HL-60 (cell line): ENCODE results near the gene SH3YL1.

Experiments
- DNase-seq, 2 experiments: peaks; one replicate each; pipeline ENCODE4 v3.0.0-alpha.2; 2010 to 2020; ENCODE audit warnings: low read depth in 1 of 2, low spot score in 1 of 2
- H3K27ac ChIP-seq: fragments of 250-450 bp; sonication (Bioruptor Pico); replicated peaks from 2 replicates; pipeline ENCODE4 v1.5.1; 2020; ENCODE audit warnings: mild to moderate bottlenecking, moderate library complexity
- H3K27me3 ChIP-seq: fragments of 250-450 bp; sonication (Bioruptor Pico); 2 replicates; pipeline ENCODE4 v1.5.1; 2021; ENCODE audit warnings: mild to moderate bottlenecking, moderate library complexity; ENCODE audit not compliant: insufficient read depth, poor library complexity, severe bottlenecking
- H3K4me3 ChIP-seq: replicated peaks from 2 replicates; pipeline ENCODE4 v1.5.1; 2011; ENCODE audit warnings: mild to moderate bottlenecking, control low read depth, low read length; ENCODE audit not compliant: insufficient read depth
- CTCF ChIP-seq: IDR thresholded peaks from one replicate; pipeline ENCODE4 v1.5.1; 2011; ENCODE audit warnings: low read length, control low read depth, inconsistent platforms; ENCODE audit not compliant: insufficient read depth
- GABPA ChIP-seq: IDR thresholded peaks from 2 replicates; pipeline ENCODE4 v1.6.1; 2012; ENCODE audit warnings: low read depth
- POLR2AphosphoS5 ChIP-seq: IDR thresholded peaks from 2 replicates; pipeline ENCODE4 v1.6.1; 2012; ENCODE audit warnings: low read depth
- SPI1 ChIP-seq: IDR thresholded peaks from 2 replicates; pipeline ENCODE4 v1.6.1; 2012; ENCODE audit warnings: low read depth, mild to moderate bottlenecking, borderline replicate concordance
- TF ChIP-seq, protein P1 (sequence below): IDR thresholded peaks from 2 replicates; pipeline ENCODE4 v1.6.1; 2012; ENCODE audit warnings: low read depth; ENCODE audit not compliant: insufficient replicate concordance

The SH3YL1 gene

DNA sequence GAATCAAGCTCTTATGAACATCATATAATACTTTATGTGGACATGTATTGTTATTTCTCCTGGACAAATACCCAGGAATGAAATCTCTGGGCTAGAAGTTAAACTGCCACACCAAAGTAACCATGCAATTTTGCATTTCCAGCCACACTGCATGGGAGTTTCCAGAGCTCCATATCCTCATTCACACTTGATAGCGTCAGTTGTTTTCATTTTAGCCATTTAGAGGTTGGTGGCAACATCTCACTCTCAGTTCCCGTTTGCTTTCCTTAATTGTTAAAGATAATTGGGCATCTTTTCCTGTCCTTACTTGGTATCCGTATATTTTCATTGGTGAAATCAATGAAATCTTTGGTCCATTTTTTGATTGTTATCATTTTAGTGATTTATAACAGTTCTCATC lies 47.8 kb downstream of the SH3YL1 start:
- Histone ChIP-seq H3K27ac (no peak overlapping the region), H3K27me3 (no peaks in the 10 kb centered on the region), H3K4me3 (no peak overlapping the region)
- no peak for DNase-seq
- TF ChIP-seq GABPA = no peak
- TF ChIP-seq, protein P1, sequence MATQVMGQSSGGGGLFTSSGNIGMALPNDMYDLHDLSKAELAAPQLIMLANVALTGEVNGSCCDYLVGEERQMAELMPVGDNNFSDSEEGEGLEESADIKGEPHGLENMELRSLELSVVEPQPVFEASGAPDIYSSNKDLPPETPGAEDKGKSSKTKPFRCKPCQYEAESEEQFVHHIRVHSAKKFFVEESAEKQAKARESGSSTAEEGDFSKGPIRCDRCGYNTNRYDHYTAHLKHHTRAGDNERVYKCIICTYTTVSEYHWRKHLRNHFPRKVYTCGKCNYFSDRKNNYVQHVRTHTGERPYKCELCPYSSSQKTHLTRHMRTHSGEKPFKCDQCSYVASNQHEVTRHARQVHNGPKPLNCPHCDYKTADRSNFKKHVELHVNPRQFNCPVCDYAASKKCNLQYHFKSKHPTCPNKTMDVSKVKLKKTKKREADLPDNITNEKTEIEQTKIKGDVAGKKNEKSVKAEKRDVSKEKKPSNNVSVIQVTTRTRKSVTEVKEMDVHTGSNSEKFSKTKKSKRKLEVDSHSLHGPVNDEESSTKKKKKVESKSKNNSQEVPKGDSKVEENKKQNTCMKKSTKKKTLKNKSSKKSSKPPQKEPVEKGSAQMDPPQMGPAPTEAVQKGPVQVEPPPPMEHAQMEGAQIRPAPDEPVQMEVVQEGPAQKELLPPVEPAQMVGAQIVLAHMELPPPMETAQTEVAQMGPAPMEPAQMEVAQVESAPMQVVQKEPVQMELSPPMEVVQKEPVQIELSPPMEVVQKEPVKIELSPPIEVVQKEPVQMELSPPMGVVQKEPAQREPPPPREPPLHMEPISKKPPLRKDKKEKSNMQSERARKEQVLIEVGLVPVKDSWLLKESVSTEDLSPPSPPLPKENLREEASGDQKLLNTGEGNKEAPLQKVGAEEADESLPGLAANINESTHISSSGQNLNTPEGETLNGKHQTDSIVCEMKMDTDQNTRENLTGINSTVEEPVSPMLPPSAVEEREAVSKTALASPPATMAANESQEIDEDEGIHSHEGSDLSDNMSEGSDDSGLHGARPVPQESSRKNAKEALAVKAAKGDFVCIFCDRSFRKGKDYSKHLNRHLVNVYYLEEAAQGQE = no peak

DNA sequence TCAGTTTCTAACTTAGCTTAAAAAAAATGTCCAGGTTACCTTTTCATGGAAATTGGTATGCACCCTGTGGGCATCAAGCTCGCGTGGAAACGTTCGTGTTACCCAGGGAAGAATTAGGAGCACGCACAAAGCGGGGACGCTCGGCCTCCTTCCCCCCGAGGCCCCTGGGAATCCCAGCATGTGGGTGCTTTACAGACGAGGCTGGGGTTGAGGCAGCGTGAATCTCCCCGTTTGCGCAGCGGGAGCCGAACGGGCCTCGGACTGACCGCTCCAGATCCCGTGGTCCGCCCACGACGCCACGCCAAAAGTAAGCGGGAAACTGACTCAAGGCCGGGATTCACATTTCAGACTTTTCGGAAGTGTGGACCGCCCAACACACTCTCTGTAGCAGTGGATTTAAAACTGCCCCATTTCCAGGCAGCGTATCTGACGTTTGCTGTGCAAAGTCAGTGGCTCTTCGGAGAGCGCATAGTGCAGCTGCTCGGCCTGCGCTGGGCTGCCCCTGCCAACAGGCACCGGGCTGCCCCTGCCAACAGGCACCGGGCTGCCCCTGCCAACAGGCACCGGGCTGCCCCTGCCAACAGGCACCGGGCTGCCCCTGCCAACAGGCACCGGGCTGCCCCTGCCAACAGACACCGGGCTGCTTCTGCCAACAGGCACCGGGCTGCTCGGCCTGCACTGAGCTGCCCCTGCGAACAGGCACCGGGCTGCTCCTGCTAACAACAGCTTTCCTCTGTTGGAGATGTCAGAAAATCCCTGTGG lies 49.7 kb downstream of the SH3YL1 start:
- TF ChIP-seq SPI1 (no peak), CTCF (no peak), GABPA (no peak), POLR2AphosphoS5 (no peak)
- TF ChIP-seq, protein P1 = no peak
- Histone ChIP-seq H3K4me3 (no peak overlapping the region), H3K27me3 (no peaks in the 10 kb centered on the region), H3K27ac (no peak overlapping the region)
- DNase-seq = no peak

GRCh38 chr2:211486-212184 lies 52.2 kb downstream of the SH3YL1 start:
- Histone ChIP-seq H3K27ac (no peak overlapping the region), H3K4me3 (no peak overlapping the region), H3K27me3 (no peaks in the 10 kb centered on the region)
- no peak for DNase-seq
- no peak for TF ChIP-seq POLR2AphosphoS5

DNA sequence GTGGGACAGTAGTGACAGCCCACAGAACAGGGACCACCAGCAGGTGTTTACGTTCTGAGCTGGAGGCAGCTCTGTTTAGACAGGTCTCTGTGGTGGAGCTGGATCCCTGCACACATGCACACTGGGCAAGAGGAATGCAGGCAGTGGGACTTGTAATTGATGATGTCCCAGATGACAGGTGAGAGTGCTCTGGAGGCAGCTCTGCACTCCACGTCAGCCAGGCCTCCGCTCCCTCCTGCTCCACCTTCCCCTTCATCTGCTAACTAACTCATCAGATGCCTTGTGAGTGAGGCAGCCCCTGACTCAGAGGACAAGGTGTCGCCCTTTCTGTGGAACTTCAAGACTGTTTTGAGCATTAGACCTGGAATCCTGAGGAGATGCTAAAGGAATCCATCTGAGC lies 53.2 kb downstream of the SH3YL1 start:
- Histone ChIP-seq H3K27ac (no peak overlapping the region), H3K27me3 (no peaks in the 10 kb centered on the region), H3K4me3 (no peak overlapping the region)
- DNase-seq = no peak
- TF ChIP-seq, protein P1 = no peak
- no peak for TF ChIP-seq CTCF
